Measurements from ENCODE around the gene TNIP2.
"Not testable (repeated sequence)": the region's sequence is repeated elsewhere in the genome, so short reads cannot be mapped to it uniquely, and the experiment has no call there.

TNIP2 gene

GRCh38 chr4:2743518-2744445 lies 12.4 kb downstream of the TNIP2 start:
- no peak for DNase-seq

- no peak for DNase-seq
These were observed 13.2 kb downstream of the TNIP2 start for GRCh38 chr4:2742823-2743517.

- no peak for DNase-seq
These were observed 13.9 kb downstream of the TNIP2 start for GRCh38 chr4:2742081-2742822.

GRCh38 chr4:2741626-2742025 lies 14.5 kb downstream of the TNIP2 start:
- no peak for DNase-seq

- not testable (repeated sequence) for DNase-seq
These were observed 17.8 kb downstream of the TNIP2 start for GRCh38 chr4:2738296-2738695.

GRCh38 chr4:2735869-2736268 lies 20.3 kb downstream of the TNIP2 start:
- DNase-seq = no peak

GRCh38 chr4:2734612-2735011 lies 21.5 kb downstream of the TNIP2 start:
- no peak for DNase-seq

- DNase-seq = no peak
These were observed 22.1 kb downstream of the TNIP2 start for GRCh38 chr4:2733844-2734574.

GRCh38 chr4:2733001-2733843 lies 22.9 kb downstream of the TNIP2 start:
- no peak for DNase-seq

- DNase-seq = no peak
These were observed 23.6 kb downstream of the TNIP2 start for GRCh38 chr4:2732526-2732925.

GRCh38 chr4:2731907-2732317 lies 24.2 kb downstream of the TNIP2 start:
- DNase-seq = no peak

GRCh38 chr4:2729533-2729875 lies 26.6 kb downstream of the TNIP2 start:
- no peak for DNase-seq

GRCh38 chr4:2728806-2729532 lies 27.2 kb downstream of the TNIP2 start:
- no peak for DNase-seq

GRCh38 chr4:2728221-2728620 lies 27.9 kb downstream of the TNIP2 start:
- DNase-seq = no peak

GRCh38 chr4:2726881-2727280 lies 29.3 kb downstream of the TNIP2 start:
- not testable (repeated sequence) for DNase-seq

GRCh38 chr4:2725380-2725779 lies 30.8 kb downstream of the TNIP2 start:
- DNase-seq = no peak

GRCh38 chr4:2723751-2724150 lies 32.4 kb downstream of the TNIP2 start:
- DNase-seq = no peak

- DNase-seq = no peak
These were observed 34.1 kb downstream of the TNIP2 start for GRCh38 chr4:2722033-2722432.

GRCh38 chr4:2721586-2721985 lies 34.5 kb downstream of the TNIP2 start:
- DNase-seq = no peak

GRCh38 chr4:2716236-2716635 lies 39.9 kb downstream of the TNIP2 start:
- no peak for DNase-seq

GRCh38 chr4:2715426-2715825 lies 40.7 kb downstream of the TNIP2 start:
- DNase-seq = no peak

All from CD4-positive, alpha-beta T cell treated with Interleukin-15 for 1 hour (primary cell).